ENCODE measurements around the gene KIF2C.

- no peak for TF ChIP-seq CTCF (conservative IDR thresholded peaks at IDR 0.05)
- TF ChIP-seq ZFX (IDR thresholded peaks at IDR 0.05) = no peak
Measured at GRCh38 chr1:44698138-44698537, 41.5 kb upstream of the KIF2C start.

All from C4-2B (cell line).